GM18858 (cell line): ENCODE measurements around the gene SLC2A13.
"Not testable (repeated sequence)": the region's sequence is repeated elsewhere in the genome, so short reads cannot be mapped to it uniquely, and the experiment has no call there.

ENCODE experiments used
- ATAC-seq: cut with Tn5 transposase; IDR thresholded peaks from one replicate; pipeline ENCODE4 v1.9.1; 2021; ENCODE audit not compliant: unreplicated experiment

The SLC2A13 gene

GRCh38 chr12:39883411-39883810 lies 222.5 kb downstream of the SLC2A13 start:
- ATAC-seq, result no peak

DNA sequence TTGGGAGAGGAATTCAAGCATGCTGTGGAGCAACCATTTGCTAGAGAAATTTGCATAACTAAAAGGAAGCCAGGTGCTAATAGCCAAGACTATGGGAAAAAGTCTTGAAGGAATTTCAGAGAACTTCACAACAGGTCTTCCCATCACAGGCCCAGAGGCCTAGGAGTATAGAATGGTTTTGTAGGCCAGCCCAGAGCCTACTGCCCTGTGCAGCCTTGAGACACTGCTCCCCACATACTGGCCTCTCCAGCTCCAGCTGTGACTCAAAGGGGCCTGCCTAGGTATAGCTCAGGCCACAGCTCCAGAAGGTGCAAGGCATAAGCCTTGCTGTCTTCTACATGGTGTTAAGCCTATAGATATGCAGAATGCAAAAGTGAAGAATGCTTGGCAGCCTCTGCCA lies 227.1 kb downstream of the SLC2A13 start:
- no peak for ATAC-seq

DNA sequence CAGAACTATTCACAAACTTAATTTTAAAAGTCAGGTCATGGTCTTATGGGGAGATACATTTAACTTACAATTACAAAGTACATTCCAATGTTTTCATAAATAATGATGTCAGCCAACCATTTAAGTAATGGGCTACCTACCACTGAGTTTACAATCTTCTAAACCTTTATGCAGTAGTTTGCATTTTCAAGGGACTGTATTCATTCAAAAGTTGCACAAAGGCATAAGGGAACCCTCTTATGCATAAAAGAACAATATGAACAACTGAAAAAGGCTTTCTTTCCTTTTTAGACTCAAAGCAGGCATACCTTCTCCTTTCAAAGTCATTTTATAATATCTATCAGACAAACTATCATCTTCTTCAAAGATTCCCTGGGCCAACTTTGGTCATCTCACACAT lies 230.2 kb downstream of the SLC2A13 start:
- no peak for ATAC-seq

DNA sequence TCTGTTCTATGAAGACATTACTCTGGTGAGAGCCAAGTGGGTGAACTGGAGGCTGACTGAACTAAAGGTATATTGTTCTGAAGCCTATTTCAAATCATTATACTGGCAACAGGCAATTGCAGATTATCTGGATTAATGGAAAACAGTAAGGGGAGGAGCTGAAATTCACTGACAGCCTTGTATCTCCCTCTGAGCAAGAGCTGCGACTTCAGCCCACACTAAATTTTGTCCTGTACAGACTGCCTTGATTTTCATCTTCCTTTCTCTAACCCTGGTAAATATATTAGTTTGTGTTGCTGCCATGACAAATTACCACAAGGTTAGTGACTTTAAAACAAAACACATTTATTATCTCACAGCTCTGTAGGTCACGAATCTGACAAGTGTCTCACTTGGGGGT lies 231.1 kb downstream of the SLC2A13 start:
- no peak for ATAC-seq

- no peak for ATAC-seq
These were observed 232.8 kb downstream of the SLC2A13 start for GRCh38 chr12:39873065-39873464.

GRCh38 chr12:39872425-39872824 lies 233.5 kb downstream of the SLC2A13 start:
- ATAC-seq, result no peak

DNA sequence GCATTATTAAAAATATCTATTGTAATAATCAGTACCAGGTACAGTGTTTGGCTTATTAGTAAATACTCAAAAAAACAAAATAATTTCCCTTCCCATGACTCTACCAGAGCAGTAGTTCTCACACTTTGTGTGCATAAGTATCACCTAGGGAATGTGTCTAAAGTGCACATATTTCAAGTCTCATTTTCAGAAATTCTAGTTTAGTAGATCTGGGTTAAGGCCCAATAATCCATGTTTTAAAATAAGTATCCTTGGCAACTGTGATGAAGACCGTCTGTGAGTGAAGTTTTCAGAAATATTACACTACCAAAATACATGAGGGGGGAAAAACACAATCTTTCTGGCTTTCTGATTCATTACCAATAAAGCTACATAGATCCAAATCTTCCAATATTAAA lies 237.6 kb downstream of the SLC2A13 start:
- ATAC-seq, result no peak

DNA sequence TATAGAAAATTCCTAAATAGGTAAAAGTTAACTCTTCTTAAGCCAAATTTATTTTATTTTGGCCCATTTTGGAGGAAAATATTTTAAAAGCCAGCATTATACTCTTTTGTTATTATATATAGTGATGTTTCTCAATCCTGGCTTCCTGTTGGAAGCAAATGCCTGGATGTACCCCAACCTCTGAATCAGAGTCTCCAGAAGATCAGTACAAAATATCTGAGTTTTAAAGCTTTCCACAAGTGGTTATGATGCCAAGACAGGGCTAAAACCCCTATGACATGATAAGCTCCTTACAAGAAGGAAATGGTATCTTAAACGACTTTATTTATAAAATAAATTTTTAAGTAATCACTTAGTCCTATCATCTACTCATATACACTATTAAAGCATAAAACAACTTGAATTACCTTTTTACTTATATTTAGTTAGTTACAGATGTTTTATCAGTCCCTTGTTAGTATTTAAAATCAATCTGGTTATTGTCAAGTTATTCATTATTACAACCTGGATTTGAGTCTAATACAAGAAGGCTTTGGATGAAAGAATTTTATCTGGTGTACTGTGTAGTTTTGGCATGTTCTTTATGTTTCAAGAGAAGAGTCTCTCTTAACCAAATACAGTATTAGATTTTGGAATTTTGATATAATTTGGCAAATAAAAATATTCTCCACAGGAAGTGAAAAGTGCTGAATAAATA lies 238.1 kb downstream of the SLC2A13 start:
- no peak for ATAC-seq

GRCh38 chr12:39866135-39866534 lies 239.7 kb downstream of the SLC2A13 start:
- ATAC-seq, result no peak

GRCh38 chr12:39860695-39861094 lies 245.2 kb downstream of the SLC2A13 start:
- ATAC-seq, result no peak

DNA sequence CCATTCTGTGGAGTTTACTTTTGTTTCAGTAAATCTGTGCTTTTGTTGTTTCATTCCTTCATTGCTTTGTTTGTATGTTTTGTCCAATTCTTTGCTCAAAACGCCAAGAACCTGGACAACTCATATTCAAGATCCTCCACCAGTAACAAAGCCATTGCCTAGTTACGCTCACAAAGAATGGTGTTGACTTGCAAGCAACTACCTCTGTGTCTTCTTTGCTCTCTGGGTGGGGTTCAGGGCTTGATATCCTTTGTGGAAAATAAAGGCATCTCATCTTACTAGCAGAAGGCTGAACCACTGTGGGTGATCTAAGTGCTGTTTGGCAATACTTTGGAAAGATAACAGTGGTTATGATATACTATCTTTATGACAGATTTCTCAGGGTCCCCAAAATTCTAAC lies 252.9 kb downstream of the SLC2A13 start:
- ATAC-seq, result no peak

- no peak for ATAC-seq
These were observed 253.5 kb downstream of the SLC2A13 start for GRCh38 chr12:39852346-39852745.

- ATAC-seq, result not testable (repeated sequence)
These were observed 257.7 kb downstream of the SLC2A13 start for GRCh38 chr12:39848218-39848617.

- ATAC-seq, result no peak
These were observed 258.8 kb downstream of the SLC2A13 start for GRCh38 chr12:39846971-39847650.

DNA sequence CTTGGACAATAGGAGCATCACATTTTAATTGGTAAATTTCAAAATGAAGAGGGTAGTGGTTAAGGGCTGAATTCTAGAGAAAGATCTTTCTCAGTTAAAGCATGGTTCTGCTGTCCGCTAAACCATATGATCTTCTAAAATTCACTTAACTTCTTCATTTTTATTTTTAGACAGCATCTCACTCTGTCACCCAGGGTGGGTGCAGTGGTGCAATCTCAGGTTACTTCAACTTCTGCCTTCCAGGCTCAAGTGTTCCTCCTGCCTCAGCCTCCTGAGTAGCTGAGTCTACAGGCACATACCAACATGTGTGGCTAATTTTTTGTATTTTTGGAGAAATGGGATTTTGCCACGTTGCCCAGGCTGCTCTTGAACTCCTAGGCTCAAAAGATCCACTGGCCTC lies 259.6 kb downstream of the SLC2A13 start:
- ATAC-seq, result no peak

- ATAC-seq, result no peak
These were observed 265.5 kb downstream of the SLC2A13 start for GRCh38 chr12:39840422-39840821.

GRCh38 chr12:39839072-39839471 lies 266.8 kb downstream of the SLC2A13 start:
- ATAC-seq, result no peak

DNA sequence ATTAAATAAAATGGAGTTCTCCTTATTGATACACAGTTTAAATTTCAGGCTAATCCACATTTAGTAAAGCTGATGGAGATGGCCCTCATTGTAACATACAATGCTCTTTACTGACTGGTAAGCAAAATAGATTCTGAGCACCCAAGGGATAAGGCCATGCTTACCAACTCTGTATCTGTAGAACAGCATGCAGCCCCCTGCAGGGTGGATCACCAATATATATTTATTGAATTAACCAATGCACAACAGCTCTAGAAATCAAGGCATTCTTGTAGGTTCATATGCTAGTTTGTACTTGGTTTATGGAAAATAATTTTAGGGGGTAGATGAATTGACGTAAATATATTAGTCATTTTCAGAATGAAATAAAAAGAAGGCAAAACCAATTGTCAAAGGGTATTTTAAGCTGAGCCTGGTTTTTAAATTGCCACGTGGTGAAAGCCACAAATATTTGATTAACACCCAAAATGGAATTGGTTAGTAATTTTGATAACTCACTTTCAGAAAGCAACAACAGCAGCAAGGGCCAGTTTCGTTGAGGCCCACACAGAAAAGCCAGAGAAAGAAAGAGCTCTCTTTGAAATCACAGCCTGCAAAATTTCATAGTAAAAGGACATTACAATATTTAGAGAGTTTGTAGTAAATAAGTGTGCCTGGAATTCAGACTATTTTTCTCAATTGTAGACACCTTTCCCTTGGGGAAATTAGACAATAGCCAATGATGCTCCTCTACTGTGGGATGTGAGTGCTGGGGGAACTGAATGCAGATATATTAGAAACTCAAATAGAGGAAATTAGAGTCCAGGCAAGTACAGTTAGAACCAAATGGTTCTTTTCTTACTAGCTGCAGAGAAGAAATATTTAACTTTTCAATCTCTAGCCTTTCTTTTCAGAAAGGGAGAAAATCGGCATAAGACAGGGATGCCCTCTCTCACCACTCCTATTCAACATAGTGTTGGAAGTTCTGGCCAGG lies 270.1 kb downstream of the SLC2A13 start:
- ATAC-seq, result peak; percentile 65

DNA sequence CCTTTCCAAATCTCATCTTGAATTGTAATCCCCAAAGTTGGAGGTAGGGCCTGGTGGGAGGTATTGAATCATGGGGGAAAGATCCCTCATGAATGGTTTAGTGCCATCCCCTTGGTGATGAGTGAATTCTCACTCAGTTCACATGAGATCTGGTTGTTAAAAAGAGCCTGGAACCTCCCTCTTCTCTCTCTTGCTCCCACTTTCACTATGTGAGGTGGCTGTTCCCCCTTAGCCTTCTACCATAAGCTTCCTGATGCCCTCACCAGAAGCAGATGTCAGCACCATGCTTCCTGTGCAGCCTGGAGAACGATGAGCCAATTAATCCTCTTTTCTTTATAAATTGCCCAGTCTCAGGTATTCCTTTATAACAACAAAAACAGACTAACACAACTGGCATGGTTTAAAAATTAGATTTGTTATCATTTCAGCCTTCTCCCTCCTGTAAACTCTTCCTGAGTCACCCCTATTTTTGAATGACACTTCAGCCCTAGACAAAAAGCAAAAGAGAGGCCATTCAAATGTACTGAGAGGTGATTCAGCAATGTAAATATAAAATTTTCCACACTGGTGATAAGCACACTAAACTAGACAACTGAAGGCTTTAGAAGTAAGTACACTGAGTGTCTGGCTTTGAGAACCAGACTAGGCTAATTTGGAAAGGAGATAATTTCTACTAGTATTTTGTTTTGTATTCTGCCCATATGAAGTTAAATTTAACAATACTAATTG lies 274.1 kb downstream of the SLC2A13 start:
- no peak for ATAC-seq

- no peak for ATAC-seq
These were observed 274.9 kb downstream of the SLC2A13 start for GRCh38 chr12:39830852-39831520.
